HG02610 (cell line): Measurements from ENCODE around the gene KREMEN1.
A peak's percentile ranks its signal among the peaks of the same experiment; 100 is the strongest.

Experiments used
- ATAC-seq: cut with Tn5 transposase; IDR thresholded peaks from one replicate; pipeline ENCODE4 v1.9.1; 2021; ENCODE audit warnings: mild to moderate bottlenecking, moderate library complexity; ENCODE audit not compliant: unreplicated experiment

Gene KREMEN1

DNA sequence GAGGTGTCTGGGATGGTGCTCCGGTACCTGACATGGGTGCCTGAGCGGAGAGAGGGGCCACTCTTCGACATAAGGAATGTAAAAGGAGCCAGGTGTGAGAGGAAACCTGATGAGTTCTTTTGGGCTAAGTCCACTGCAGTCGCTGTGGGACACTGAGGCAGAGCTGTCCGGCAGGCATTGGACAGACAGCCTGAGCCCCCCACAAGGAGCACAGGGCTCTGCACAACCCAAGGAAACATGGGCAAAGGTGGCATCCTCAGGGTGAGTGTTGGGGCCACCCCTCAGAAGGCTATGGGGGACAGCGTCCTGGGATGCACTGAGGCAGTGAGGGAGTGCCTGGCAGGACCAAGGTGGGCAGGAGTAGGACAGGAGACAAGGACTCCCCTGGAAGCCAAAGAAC is 75.2 kb downstream of the KREMEN1 start:
- ATAC-seq, result no peak

DNA sequence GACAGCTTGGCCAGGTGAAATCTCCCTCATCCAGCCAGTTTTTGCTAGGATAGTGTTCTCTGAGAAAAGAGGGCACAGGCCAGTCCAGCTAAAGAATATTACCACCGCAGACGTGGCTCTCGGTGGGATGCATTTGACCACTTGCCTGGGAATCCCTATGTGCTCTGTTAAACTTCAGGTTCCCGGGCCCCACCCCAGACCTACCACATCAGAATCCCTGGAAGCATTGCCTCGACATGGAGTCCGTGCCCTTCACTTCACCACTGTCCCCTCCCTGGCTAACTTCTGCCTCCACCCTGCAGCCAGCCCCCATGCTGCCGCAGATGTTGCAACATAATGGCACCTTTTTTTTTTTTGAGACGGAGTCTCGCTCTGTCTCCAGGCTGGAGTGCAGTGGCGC is 76.0 kb downstream of the KREMEN1 start:
- ATAC-seq, result no peak

DNA sequence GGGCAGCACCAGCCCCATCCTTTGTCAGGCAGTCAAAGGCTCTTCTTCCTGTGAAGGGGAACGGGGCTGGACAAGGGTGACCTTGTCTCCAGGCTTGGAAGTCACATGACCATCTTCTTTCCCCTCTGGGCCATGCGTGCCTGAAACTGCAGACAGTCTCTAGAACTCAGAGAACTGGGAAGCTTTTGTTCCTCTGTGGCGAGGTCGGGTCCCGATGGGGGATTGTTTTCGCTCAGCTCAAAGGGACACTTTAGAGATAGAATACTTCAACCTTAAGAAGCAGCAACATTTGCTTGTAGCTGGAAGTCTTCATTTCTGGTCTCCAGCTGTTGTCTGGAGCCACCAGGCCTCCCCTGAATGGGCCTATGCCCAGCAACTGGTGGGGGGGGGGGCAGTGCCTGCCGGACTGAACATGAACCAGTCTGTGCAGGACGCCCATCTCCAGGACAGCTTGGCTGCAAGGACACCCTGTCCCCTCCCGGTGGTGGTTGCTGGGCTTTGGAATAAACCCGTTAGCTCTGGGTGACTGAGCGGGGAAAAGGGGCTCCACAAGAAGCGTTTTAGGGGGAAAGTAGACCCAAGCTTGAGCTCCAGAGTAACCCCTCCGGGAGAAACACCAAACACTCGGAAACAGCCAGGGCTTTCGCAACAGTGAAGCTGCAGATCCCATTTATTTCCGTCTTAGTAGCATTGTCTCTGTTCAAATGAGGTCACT is 77.2 kb downstream of the KREMEN1 start:
- no peak for ATAC-seq

DNA sequence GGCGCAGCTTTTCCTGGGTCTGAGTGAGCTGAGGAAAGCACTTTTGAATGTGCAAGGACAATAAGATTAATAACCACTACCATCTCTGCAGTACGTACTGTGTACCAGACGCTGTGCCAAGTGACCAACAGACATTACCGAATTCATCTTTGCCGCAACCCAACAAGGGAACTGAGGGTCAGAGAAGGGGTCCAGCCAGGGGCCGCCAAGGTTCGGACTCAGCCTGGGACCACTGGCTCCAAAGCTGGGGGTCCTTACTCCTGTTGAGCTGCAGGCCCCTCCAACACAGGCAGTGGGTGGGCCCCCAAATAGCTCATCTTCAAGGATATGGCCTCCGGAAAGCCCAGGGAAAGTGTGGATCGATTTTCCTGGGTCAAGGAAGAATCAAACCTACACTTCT is 77.9 kb downstream of the KREMEN1 start:
- ATAC-seq, result no peak

DNA sequence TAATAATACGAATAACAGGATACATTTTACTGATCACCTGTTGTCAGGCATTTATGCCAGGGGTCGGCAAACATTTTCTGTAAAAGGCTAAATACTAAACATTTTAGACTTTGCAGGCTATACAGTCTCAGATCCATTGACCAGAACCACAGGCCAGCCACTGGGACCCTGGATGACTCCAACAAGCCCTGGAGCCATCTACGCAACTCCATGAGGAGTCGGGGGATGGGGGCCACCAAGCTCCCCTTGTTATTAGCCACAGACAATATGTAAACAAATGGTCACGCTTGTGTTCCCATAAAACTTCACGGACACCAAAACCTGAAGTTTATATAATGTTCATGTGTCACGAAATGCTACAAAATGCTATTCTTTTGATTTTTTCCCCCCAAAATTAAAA is 78.5 kb downstream of the KREMEN1 start:
- ATAC-seq, result no peak

DNA sequence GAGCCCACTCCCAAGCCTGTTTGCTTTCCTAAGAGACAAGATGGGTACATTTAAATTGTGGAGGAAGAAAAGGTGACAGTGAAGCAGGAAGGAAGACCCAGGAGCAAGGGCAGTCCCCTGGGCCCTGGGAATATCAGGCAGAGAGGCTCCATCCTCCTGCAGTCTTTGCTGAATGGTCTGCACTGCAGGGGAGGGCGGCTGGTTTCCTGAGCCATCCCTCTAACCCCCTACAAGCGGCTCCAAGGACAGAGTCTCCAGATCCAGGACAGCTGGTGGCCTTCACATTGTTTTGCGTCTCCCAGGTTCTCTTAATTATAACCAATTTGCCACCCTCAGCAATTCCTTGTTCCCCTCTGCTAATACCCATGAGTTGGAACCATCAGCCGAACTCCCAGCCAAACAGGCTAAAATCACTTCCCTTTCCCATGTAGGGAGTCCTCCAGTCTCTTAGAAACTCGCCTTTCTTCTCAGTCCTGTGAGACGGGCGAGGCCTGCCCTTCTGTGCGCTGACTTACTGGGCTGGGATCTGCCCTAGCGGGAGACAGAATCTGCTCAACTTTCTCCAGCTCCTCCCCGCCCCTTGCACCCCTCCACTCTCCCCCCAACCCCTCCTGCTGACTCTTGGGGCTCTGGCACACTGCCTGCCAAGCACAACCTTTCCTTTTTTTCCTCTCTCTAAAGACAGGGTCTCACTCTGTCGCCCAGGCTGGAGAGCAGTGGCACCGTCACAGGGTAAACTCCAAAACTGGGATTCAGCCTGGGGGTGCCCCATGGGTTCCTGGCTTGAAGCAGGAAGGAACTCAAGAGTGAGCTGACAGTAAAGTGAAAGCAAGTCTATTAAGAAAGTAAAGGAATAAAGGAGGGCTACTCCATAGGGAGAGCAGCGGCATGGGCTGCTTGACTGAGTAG is 79.5 kb downstream of the KREMEN1 start:
- ATAC-seq, result no peak

DNA sequence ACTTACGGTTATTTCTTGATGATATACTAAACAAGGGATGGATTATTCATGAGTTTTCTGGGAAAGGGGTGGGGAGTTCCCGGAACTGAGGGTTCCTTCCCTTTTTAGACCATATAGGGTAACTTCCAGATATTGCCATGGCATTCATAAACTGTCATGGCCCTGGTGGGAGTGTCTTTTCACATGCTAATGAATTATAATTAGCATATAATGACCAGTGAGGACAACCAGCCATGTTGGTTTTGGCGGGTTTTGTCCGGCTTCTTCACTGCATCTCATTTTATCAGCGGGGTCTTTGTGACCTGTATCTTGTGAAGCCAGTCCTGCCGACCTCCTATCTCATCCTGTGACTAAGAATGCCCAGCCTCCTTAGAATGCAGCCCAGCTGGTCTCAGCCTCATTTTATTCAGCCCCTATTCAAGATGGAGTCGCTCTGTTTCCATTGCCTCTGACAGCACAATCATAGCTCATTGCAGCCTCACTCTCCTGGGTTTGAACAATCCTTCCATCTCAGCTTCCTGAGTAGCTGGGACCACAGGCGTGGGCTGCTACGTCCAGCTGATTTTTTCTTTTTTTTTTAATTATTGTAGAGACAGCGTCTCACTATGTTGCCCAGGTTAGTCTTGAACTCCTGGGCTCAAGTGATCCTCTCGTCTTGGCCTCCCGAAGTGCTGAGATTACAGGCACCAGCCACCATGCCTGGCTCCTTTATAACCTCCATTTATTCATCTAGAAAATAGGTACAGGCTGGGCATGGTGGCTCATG is 80.3 kb downstream of the KREMEN1 start:
- no peak for ATAC-seq

DNA sequence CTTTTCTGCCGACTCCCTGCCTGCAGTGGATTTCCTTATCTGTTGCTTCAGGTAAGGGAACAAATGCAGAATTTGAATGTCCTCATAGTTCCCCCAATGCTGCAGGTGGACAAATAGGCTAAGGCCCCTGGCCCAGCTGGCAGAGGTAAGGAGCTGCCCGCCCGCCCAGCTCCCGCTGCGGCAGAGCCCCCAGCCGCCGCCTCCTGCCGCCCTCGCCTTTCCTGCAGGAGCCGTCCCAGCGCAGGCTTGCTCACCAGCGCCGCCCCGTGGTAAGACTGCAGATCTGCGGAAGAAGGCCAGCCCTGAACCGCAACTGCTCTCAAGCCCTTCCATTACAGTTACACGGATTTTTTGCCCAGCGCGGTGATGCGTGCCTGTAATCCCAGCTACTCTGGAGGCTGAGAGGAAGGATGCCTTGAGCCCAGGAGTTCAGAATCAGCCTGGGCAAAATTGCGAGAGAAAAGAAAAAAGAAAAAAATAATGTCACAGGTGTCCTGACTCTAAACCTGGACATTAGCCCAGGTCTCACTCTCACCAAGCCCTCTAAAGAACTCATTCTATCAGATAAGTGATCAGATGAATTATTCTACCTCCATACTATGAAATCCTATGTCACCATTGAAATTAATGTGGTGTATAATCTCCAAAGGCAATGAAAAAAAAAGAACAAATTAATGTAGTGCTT is 81.7 kb downstream of the KREMEN1 start:
- no peak for ATAC-seq

DNA sequence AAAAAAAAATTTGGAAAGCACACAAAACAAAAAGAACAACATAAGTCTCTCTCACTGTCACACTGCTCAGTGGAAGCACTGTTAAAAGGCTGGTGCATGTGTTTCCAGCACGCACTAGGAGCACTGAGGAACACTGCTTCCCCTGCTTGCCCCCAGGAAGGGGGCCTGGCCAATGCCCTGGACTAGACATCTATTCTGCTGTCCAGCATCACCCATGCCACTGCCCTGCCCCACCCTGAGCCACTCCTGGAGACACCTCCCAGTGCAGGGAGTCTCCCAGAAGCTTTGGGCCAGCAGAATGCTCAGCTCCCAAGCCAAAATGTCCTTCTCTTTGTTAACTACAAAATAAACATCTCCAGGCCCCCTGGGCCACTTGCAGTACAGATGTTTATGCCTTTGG is 83.1 kb downstream of the KREMEN1 start:
- no peak for ATAC-seq

DNA sequence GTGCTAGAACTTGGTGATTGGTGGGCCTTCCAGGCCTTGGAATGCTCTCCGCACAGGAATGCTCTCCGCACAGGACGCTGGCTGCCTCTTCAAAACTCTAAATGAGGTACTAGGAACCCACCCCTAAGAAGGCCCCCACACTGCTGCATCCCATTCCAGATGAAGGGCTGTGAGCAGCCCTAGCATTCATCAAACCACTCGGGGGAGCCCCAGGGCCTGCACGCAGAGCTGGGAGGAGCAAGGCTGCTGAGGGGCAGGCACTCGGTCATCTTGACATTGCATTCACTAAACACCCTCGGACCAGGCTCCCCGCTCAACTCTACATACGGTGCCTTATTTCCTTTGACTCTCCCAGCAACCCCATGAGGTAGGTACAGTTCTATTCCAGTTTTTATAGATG is 83.7 kb downstream of the KREMEN1 start:
- no peak for ATAC-seq

DNA sequence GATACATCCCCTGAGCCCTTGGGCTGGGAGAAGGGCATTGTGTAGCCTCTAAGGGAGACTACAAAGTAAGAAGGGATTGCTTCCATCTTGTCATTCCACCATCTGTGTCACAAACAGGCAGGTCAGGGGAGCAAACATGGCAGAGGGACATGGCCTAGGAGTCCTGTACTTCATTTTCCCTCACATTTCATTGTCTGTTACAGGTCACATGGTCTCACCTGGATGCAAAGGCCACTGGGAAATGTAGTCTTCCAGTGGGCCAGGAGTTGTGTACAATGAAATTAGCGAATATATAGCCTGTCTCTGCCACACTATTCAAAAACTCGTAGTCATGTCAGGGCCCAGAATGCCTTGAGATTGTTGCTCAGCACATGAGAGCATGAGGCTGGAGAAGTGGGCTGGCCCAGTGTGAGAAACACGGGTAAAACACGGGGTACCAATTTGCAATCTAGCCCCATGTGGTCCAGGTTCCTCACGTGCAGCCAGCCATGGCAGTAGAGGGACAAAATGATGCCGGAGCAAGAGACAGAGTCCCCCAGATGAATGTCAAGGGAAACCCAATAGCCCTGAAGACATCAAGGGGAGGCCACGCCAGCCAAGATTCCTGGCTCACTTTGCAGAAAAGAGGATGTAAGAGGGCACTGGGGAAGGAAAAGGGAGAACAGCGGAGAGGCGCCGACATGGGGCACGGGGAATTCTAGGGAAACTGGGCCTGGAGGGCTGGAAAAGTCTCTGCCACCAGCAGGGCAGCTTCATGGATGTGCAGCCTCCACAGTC is 85.1 kb downstream of the KREMEN1 start:
- no peak for ATAC-seq

DNA sequence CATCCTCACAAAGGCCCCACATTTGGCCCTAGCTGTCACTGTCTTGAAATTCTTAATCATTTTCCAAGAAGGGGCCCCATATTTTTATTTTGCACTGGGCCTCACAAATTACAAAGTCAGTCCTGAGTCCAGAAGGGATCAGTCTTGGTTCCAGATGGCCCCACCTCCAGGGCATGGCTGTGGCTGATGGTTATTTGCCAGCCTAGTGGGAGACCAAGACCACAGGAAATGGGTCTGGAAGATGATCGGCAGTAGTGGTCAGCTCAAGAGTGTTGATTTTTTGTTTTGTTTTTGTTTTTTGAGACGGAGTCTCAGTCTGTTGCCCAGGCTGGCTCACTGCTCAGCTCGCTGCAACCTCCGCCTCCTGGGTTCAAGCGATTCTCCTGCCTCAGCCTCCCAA is 85.7 kb downstream of the KREMEN1 start:
- ATAC-seq, result no peak

DNA sequence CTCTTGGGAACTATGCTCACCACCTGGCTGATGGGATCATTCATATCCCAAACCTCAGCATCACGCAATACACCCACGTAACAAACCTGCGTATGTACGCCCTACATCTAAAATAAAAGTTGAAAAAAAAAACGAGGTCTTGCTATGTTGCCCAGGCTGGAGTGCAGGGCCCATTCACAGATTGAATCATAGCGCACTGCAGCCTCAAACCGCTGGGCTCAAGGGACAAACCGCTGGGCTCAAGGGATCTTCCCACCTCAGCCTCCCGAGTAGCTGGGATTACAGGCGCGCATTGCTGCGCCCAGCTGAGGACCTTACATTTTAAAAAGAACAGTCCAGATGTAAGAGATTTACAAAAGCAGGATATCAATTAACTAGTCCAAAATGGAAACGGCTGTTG is 91.0 kb downstream of the KREMEN1 start:
- ATAC-seq, result no peak

DNA sequence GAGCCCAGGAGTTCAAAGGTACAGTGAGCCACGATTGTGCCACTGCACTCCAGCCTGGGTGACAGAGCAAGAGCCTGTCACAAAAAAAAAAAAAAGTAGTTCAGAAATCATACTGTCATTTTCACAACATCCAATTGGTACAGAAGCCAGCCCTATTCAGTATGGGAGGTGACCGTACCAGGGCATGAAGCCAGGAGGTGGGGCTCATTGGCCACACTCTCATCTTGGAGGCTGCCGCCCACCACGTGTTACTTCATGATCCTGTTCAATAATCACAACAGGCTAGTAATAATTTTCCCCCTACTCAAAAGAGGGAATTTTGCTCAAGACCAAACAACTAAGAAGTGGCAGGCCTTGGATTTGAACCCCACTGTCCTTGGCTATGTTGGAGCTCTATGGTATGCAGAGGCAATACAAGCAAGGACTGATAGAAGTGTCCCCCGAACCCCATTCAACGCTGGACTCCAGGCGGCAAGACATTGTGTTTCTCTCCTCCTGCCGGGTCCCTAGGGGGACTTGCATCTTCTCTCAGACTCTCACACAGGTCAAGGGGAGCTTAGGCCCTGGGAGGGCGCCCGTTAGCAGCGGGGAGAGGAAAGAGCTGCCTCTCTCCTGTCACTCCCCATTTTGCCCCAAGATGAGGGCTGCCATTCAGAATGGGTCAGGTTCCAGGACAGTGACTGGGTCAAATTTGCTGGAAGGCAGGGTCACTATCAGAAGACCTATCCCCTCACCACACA is 92.7 kb downstream of the KREMEN1 start:
- no peak for ATAC-seq

DNA sequence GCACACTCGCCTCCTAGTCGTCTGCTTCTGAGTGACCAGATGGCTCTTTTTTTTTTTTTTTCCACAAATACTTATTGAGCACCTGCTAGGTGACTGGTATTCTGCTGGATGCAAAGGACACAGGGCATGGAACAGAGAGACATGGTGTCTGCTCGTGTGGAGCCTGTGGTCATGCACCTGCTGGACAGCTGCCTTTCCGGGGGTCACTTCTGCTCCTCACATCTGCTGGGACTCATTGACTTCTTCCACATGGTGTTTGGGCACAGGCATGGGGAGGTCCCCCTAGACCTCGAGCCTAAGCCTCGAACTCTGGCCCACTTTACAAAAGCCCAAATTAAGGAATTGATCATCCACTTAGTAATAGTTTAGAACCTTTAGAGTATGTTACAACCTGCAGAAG is 93.3 kb downstream of the KREMEN1 start:
- ATAC-seq, result no peak

DNA sequence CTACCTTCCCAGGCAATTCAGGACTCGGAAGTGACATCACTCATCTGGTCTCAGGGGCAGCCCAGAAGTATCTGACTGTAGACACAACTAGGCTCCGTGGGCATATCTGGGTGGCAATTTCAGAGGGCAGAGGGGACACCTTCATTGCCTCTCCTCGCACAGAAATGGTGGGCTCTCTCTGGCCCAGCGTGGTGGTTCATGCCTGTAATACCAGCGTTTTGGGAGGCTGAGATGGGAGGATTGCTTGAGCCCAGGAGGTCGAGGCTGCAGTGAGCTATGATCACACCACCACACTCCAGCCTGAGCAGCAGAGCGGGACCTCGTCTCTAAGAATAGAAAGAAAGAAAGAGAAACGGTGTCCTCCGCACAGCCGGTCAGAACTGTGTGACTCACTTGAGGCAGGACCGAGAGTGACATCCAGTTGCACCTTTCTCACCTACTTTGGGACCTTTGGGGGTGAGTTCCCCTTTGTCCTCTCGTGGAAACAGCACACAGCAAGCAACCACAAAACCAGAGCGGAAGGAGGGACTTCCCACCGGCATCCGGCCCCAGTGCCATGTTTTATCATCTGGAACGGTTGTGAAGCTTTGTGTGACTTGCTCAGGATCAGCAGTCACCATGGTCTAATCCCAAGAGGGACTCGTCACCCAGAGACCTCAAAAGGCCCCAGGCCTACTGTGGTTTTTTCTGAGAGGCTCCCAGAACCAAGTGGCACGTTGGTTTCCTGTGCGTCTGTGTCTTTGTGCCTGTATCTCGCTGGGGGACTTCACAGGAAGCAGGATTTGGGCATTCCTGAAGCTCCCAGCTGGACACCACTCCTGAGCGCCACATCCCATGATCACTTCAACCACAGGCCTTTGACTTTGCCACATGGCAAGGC is 94.4 kb downstream of the KREMEN1 start:
- ATAC-seq, result peak; percentile 86

DNA sequence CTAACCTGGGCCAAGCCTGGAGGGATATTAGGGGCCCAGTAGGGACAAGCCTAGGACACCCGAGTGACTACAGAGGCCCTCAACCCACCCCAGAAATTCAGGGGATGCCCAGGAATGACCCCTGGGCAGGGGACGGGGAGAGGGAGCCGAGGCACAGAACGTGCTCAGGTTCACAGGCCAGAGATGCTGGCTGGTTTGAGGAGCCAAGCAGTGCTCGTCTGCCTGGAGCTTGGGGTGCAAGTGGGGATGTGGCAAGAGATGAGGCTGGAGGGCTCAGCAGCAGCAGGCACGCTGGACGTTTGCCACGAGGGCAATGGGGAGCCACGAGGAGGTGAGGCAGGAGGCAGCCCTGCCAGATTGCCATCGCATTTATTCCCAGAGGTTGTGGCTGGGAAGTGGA is 98.9 kb downstream of the KREMEN1 start:
- ATAC-seq, result no peak

DNA sequence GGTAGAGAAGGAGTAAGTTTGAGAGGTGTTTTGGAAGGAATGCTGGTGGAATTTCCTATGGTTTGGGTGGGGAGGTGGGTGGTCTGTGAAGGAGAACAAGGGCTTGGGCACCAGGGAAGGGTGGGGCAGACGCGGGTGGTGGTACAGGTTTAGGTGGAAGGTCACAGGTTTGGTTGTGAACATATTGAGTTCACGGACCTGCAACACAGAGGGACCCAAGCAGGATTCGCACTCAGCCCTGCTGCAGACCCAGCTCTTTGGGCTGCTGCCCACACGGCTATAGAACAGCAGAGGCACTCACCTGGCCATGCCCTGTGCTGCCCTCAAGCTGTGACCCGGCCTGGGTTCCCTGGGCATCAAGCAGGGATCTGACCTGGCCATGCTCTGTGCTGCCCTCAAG is 99.4 kb downstream of the KREMEN1 start:
- no peak for ATAC-seq
